ENCODE measurements around the gene CTPS1. TPM values are rescaled to one million over a fixed set of nuclear protein-coding genes. Genes with fewer than 3 reads are reported as not detected.

The CTPS1 gene
- total and polyA plus RNA-seq, 2 of the 13 experiments (the other 11 are each of a cell fraction or from before 2014, with no cell fraction given), result 9.6 to 42.8 TPM

GRCh38 chr1:40944841-40945430, 34.6 kb upstream of the CTPS1 start (continued):
- no peak for TF ChIP-seq ZNF704 (CRISPR knock-in tag; IDR thresholded peaks at IDR 0.05; ENCODE audit: borderline replicate concordance)
- peak; percentile 86 for TF ChIP-seq SALL1 (CRISPR knock-in tag; IDR thresholded peaks at IDR 0.05)
- no peak for TF ChIP-seq RAD51 (IDR thresholded peaks at IDR 0.05; ENCODE audit: borderline replicate concordance)
- no peak for TF ChIP-seq PAWR (CRISPR knock-in tag; IDR thresholded peaks at IDR 0.05; ENCODE audit: borderline replicate concordance)
- TF ChIP-seq KDM5B (CRISPR knock-in tag; IDR thresholded peaks at IDR 0.05; ENCODE audit: borderline replicate concordance), result no peak
- peak; percentile 54 for TF ChIP-seq ZMYM3 (CRISPR knock-in tag; IDR thresholded peaks at IDR 0.05)
- no peak for TF ChIP-seq ZNF878 (CRISPR knock-in tag; IDR thresholded peaks at IDR 0.05)
- no peak for TF ChIP-seq SRSF4 (IDR thresholded peaks at IDR 0.05; ENCODE audit: low read depth, low read length, poor library complexity, severe bottlenecking)
- TF ChIP-seq SMAD1 (CRISPR knock-in tag; IDR thresholded peaks at IDR 0.05; ENCODE audit: borderline replicate concordance, low read depth), result no peak
- no peak for TF ChIP-seq ZBED4 (CRISPR knock-in tag; IDR thresholded peaks at IDR 0.05; ENCODE audit: borderline replicate concordance)
- TF ChIP-seq JUN (CRISPR knock-in tag; IDR thresholded peaks at IDR 0.05), result no peak
- TF ChIP-seq FOXK1 (CRISPR knock-in tag; IDR thresholded peaks at IDR 0.05; ENCODE audit: borderline replicate concordance, low read depth), result peak; percentile 22; the same call in 1 of the 2 replicates
- 0 out of 2 replicates have a peak, but pooled peaks have one; percentile 41 for TF ChIP-seq MEF2D (CRISPR knock-in tag; IDR thresholded peaks at IDR 0.05)
- peak; percentile 70 for TF ChIP-seq SOX5 (CRISPR knock-in tag; IDR thresholded peaks at IDR 0.05; ENCODE audit: borderline replicate concordance)
- no peak for TF ChIP-seq SOX6 (IDR thresholded peaks at IDR 0.05)
- TF ChIP-seq SOX6 (CRISPR knock-in tag; IDR thresholded peaks at IDR 0.05), result peak; percentile 57; the same call in 1 of the 2 replicates
- TF ChIP-seq PHF8 (CRISPR knock-in tag; IDR thresholded peaks at IDR 0.05), result no peak; the same call in 1 of the 2 replicates
- peak in 1 of 2 experiments; percentile 31; a peak in 1 of 4 replicates for TF ChIP-seq ATF4 (CRISPR knock-in tag; IDR thresholded peaks at IDR 0.05)
- peak; percentile 18; the same call in 1 of the 2 replicates for TF ChIP-seq THRA (CRISPR knock-in tag; IDR thresholded peaks at IDR 0.05; ENCODE audit: borderline replicate concordance)
- 0 out of 2 replicates have a peak, but pooled peaks have one; percentile 36 for TF ChIP-seq ZNF614 (CRISPR knock-in tag; IDR thresholded peaks at IDR 0.05; ENCODE audit: borderline replicate concordance)
